GM12865 (cell line): ENCODE results near the gene ANO4.

ENCODE experiments used
- DNase-seq: peaks from one replicate; pipeline ENCODE4 v3.0.0; 2010; ENCODE audit warnings: low read depth
- H3K4me3 ChIP-seq: 2 replicates; pipeline ENCODE4 v1.5.1; 2011; ENCODE audit warnings: mild to moderate bottlenecking, low read depth, low read length, control low read depth
- TF ChIP-seq, protein P1 (sequence below): IDR thresholded peaks from 2 replicates; pipeline ENCODE4 v1.5.1; 2011; ENCODE audit warnings: low read length, control low read depth, low read depth, inconsistent platforms; ENCODE audit not compliant: insufficient read depth; ENCODE audit errors: missing control alignments

ANO4 gene

DNA sequence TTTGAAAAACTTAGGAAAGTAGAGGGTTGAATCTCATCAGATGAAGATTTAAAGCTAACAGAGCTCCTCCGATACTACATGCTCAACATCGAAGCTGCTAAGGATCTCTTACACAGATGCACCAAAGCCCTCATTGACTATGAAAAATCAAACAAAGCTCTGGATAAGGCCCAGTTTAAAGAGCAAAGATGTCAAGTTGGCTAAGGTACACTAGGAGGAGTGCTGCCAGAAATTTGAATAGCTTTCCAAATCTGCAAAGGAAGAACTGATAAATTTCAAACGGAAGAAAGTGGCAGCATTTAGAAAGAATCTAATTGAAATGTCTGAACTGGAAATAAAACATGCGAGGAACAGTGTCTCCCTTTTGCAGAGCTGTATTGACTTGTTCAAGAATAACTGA is 274.3 kb downstream of the ANO4 start:
- TF ChIP-seq, protein P1, sequence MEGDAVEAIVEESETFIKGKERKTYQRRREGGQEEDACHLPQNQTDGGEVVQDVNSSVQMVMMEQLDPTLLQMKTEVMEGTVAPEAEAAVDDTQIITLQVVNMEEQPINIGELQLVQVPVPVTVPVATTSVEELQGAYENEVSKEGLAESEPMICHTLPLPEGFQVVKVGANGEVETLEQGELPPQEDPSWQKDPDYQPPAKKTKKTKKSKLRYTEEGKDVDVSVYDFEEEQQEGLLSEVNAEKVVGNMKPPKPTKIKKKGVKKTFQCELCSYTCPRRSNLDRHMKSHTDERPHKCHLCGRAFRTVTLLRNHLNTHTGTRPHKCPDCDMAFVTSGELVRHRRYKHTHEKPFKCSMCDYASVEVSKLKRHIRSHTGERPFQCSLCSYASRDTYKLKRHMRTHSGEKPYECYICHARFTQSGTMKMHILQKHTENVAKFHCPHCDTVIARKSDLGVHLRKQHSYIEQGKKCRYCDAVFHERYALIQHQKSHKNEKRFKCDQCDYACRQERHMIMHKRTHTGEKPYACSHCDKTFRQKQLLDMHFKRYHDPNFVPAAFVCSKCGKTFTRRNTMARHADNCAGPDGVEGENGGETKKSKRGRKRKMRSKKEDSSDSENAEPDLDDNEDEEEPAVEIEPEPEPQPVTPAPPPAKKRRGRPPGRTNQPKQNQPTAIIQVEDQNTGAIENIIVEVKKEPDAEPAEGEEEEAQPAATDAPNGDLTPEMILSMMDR = no peak
- DNase-seq = no peak
- H3K4me3 ChIP-seq = no peak overlapping the region

DNA sequence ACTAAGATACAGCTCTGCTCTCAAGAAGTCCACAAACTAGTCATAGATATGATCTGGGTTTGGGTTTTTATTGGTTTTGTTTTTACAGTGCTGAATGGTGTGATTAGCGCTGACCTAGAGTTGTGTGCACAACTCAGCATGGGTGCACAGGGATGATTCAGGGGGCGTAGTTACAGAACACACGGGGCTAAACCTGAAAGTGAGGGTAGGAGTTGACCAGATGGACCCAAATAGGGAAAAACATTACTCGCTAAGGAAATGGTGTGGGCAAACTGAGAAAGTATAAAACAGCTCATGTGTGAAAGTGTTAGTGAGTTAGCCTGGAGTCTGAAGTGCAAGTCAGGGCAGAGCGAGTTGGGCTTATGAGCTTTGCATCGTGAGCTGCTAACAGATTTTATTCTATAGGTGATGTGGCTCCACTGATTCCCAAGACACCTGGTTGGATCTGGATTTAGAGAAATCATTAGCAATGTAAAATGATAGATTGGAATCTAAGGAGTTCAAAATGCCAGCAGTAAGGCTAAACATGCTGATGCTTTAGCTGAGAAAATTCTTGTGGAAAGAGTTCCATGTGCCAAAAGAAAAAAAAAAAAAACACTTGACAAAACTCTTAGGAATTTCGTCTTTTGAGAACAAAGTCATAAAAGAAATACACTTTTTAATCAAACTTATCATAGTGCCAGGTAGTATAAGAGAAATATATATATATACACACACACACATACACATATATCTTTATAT is 280.5 kb downstream of the ANO4 start:
- TF ChIP-seq, protein P1 = no peak
- peak; percentile 4 for DNase-seq
- H3K4me3 ChIP-seq = no peak overlapping the region

DNA sequence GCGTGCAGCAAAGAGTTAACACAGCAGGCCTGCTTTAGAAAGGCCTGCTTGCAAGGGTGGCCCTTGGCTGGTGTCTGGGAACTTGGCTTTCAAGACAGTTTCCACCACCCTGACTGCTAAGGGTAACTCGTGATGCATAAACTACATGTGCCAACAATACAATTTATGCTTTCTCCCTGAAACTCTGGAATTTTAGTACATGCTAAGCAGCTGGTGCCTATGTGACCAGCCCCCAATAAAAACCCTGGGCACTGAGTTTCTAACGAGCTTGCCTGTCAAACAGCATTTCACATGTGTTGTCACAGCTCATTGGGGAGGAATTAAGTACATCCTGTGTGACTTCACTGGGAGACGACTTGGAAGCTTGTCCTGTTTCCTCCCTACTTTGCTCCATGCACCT is 282.3 kb downstream of the ANO4 start:
- TF ChIP-seq, protein P1 = no peak
- DNase-seq = no peak
- H3K4me3 ChIP-seq = no peak overlapping the region

DNA sequence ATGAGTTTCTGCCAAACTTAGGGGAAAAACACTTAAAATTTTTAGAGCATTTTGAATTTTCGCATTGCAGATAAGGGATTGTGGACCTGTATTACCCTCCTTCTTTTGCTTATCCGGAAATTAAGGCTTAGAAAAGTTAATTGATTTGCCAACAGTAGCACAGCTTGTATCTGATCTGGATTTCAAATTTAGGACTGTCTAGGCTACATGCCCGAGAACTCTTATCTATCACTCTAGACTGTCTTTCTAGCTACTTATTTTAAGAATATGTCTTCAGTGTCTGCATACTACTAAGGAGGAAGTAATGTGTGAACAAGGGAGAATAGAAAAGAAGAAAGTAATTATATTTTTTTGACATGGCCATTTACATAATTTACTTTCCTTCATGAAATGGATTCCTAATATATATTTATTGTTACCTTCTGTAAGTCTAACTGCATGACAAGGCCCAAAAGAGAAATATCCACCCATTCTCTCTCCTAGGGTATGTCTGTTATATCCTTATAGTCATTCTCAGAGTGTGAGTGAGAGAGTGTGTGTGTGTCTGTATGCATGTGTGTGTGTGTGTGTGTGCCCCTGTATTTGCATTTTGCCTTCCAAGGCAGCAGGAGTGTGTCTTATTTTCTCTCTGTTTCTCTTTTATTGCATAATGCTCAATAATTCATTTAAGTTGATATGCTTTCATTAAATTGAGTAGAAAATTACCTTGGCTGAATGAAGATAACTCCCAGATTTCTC is 283.4 kb downstream of the ANO4 start:
- DNase-seq = no peak
- no peak overlapping the region for H3K4me3 ChIP-seq
- TF ChIP-seq, protein P1 = no peak

DNA sequence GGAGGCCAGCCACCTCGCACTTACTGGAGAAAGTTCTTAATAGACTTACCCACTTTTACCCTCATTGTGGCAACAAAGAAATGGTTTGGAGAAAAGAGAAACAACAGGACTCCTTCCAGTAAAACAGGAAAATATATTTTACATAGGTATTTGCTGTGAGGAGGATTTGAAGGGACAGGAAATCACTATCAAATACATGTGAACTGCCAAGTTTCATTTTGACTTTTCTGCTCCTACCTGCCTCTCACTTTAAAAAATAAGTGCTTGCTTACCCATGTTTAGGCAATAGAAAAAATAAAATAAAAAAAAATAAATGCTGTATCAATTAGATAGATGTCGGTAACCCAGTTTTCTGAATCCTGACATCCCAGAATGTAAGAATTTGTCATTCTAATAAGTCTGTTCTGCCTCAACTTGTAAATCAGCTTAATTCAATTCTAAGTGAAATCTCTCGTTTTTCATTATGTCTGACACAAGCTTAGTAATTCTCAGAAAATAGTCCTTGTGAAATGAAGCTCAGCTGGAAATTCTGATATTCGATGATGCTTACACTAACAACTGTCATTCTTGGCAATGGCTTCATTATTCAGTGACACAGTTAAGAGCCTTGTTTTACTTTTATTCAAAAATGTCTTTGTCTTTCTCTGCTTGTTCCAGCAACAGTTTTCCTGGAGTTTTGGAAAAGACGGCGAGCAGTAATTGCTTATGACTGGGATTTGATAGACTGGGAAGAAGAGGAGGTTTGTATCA is 284.1 kb downstream of the ANO4 start:
- no peak overlapping the region for H3K4me3 ChIP-seq
- no peak for DNase-seq
- TF ChIP-seq, protein P1 = no peak

DNA sequence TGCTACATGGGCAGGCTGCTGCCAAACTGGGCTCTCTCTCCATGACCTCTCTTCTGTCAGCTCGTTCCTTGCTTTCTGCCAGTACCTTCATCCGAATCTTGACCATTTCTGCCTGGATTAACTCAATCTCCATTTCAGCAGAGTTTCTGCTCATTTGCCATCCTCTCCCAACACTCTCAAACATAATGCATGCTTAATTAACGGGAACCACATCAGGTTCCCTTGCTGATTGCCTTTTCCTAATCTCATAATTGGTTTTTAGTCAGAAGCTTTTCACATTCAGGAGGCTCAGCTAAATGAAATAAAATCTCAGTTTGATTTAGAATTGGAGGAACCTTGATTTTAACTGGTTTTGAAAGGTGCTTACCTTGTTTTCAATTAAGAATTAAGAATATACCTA is 288.1 kb downstream of the ANO4 start:
- TF ChIP-seq, protein P1 = no peak
- H3K4me3 ChIP-seq = no peak overlapping the region
- DNase-seq = no peak
